Peyer's patch (tissue), 4 donors: ENCODE results near the gene TTL. TPM values are rescaled to one million over a fixed set of nuclear protein-coding genes. Genes with fewer than 3 reads are reported as not detected.

Source experiments
- DNase-seq, 3 donors: peaks; one replicate each; pipeline ENCODE4 v3.0.0-alpha.2; 2017 to 2019
- H3K27ac ChIP-seq, 4 donors: fragments of 200-600 bp; sonication (generic); one replicate each; pipeline ENCODE4 v1.5.1; 2016 to 2019
- H3K27me3 ChIP-seq, 2 donors: fragments of 200-600 bp; sonication (generic); one replicate each; pipeline ENCODE4 v1.5.1; 2019
- H3K36me3 ChIP-seq, 3 donors: fragments of 200-600 bp; sonication (generic); one replicate each; pipeline ENCODE4 v1.5.1; 2016 to 2019
- H3K4me1 ChIP-seq, 4 donors: fragments of 200-600 bp; sonication (generic); one replicate each; pipeline ENCODE4 v1.5.1; 2016 to 2019
- H3K4me3 ChIP-seq, 4 donors: fragments of 200-600 bp; sonication (generic); 1 replicate in 3 of 4; 2 replicates in 1 of 4; pipeline ENCODE4 v1.5.1; 2016 to 2019; ENCODE audit warnings: mild to moderate bottlenecking in 1 of 4
- H3K9me3 ChIP-seq, 4 donors: fragments of 200-600 bp; sonication (generic); one replicate each; pipeline ENCODE4 v1.5.1; 2016 to 2019; ENCODE audit warnings: mild to moderate bottlenecking in 1 of 4
- POLR2A ChIP-seq, 2 donors: fragments of 450-650 bp; IDR thresholded peaks; one replicate each; pipeline ENCODE4 v1.5.1; 2017; ENCODE audit warnings: antibody characterized with exemption in 2 of 2, mild to moderate bottlenecking in 2 of 2, moderate library complexity in 2 of 2
- total RNA-seq, 4 donors: library from RNA; depleted of rRNA; stranded (reverse); fragments of >200 nt; gene quantifications; one replicate each; pipeline ENCODE4 v1.1.0, GENCODE V29; 2016
- TF ChIP-seq, protein P1 (sequence below), 6 experiments: fragments of 450-650 bp in 4 of 6; fragments of 200-600 bp in 2 of 6; sonication (generic) in 1 of 6; IDR thresholded peaks; one replicate each; pipeline ENCODE4 v1.5.1; 2017 to 2019; ENCODE audit warnings: antibody characterized with exemption in 6 of 6, mild to moderate bottlenecking in 3 of 6, moderate library complexity in 1 of 6

Gene TTL
- total RNA-seq, 4 donors from 2014 or later: 6.8 to 15.7 (median 13.2) TPM

DNA sequence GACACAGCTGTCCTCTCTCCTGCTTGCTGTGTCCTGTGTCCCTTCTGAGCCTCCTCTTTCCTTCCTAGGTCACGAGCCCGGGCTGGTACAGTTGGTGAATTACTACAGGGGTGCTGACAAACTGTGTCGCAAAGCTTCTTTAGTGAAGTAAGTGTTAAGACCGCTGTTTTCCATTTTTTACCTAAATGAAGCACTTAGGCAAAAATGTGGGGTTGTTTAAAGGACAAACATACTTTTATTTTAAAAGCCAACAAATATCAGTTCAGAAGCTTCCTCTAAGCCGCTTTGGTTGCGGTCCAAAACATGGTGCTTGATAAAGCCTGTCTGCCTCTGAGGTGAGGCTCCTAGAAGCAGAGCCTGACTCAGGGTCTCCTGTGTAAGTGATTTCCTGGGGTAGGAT lies 3.9 kb downstream of the TTL start:
- Histone ChIP-seq H3K4me3 (no peak overlapping the region), H3K36me3 (no peaks in the 10 kb centered on the region), H3K27me3 (no peaks in the 10 kb centered on the region), H3K4me1 (peaks cover 0 to 9% (median 6%) of the 10 kb centered on the region in 4 donors), H3K9me3 (no peaks in the 10 kb centered on the region), H3K27ac (no peak overlapping the region)
- TF ChIP-seq, protein P1, sequence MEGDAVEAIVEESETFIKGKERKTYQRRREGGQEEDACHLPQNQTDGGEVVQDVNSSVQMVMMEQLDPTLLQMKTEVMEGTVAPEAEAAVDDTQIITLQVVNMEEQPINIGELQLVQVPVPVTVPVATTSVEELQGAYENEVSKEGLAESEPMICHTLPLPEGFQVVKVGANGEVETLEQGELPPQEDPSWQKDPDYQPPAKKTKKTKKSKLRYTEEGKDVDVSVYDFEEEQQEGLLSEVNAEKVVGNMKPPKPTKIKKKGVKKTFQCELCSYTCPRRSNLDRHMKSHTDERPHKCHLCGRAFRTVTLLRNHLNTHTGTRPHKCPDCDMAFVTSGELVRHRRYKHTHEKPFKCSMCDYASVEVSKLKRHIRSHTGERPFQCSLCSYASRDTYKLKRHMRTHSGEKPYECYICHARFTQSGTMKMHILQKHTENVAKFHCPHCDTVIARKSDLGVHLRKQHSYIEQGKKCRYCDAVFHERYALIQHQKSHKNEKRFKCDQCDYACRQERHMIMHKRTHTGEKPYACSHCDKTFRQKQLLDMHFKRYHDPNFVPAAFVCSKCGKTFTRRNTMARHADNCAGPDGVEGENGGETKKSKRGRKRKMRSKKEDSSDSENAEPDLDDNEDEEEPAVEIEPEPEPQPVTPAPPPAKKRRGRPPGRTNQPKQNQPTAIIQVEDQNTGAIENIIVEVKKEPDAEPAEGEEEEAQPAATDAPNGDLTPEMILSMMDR (IDR thresholded peaks at IDR 0.05): no peak
- no peak for DNase-seq

DNA sequence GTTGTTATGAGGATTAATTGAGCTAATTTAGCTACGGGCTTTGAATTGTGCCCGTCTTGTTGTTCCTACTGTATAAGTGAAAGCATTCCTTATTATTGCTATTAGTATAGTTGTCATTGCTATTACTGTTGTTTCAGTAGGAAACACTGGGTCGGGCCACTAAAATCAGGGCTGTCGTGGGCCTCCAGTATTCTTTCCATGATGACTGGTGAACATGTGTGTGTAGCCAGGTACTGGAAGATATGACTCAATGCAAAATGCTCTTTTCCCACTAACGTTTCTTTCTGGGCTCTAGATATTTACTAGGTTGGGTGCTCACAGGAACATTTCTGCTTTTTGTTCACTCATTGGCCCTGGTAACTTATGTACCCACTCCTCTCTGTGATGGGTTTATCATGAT lies 4.9 kb downstream of the TTL start:
- Histone ChIP-seq H3K9me3 (no peaks in the 10 kb centered on the region), H3K27ac (no peak overlapping the region), H3K4me3 (no peak overlapping the region), H3K36me3 (no peaks in the 10 kb centered on the region), H3K4me1 (peaks cover 0 to 8% (median 6%) of the 10 kb centered on the region in 4 donors), H3K27me3 (no peaks in the 10 kb centered on the region)
- DNase-seq: no peak
- TF ChIP-seq, protein P1 (IDR thresholded peaks at IDR 0.05): no peak
- no peak for TF ChIP-seq POLR2A (IDR thresholded peaks at IDR 0.05)

DNA sequence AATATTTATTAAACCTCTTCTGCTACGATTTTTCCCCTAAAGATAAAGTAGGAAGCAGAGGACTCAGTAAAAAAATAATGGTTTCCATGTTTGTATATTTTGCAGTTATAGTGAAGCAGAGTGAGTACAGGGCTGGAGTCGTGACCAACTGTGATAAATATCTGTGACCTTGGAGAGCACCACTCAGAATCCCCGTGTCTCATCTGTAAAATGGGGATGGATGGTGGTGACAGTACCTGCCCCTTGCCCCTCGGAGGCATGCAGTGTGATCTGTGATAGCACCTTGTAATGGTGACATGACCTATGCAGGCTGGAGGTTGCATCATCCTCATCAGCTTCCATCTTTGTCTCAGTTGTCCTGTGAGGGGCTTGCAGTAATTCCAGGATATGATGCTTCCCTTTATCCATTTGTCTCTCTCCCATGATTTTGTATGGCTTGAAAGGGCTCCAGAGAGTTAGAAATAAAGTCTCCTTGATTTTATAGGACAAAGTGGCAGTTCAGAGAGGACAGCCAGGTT lies 5.5 kb downstream of the TTL start:
- Histone ChIP-seq H3K9me3 (no peaks in the 10 kb centered on the region), H3K4me1 (peaks cover 0 to 8% (median 6%) of the 10 kb centered on the region in 4 donors), H3K27ac (no peak overlapping the region), H3K27me3 (no peaks in the 10 kb centered on the region), H3K4me3 (no peak overlapping the region), H3K36me3 (no peaks in the 10 kb centered on the region)
- DNase-seq: no peak
- TF ChIP-seq, protein P1 (IDR thresholded peaks at IDR 0.05): no peak
- TF ChIP-seq POLR2A (IDR thresholded peaks at IDR 0.05): no peak

DNA sequence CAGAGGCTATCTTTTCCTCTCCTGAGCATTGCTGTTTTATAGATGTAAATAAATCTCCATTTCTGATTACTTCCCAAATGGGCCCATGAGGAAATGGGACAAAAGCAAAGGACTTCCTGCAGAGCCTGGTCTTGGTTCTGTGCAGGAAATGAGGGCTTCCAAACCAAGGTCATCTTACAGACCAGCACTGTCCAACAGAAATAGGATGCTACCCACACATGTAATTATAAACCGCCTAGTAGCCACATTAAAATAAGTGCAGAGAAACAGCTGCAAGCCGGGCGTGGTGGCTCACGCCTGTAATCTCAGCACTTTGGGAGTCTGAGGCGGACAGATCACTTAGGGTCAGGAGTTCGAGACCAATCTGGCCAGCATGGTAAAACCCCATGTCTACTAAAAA lies 6.2 kb downstream of the TTL start:
- DNase-seq: no peak
- H3K4me3 ChIP-seq: no peak overlapping the region
- no peak overlapping the region for H3K27ac ChIP-seq
- H3K27me3 ChIP-seq: no peaks in the 10 kb centered on the region
- no peak for TF ChIP-seq POLR2A (IDR thresholded peaks at IDR 0.05)
- TF ChIP-seq, protein P1 (IDR thresholded peaks at IDR 0.05): no peak
- H3K9me3 ChIP-seq: no peaks in the 10 kb centered on the region
- no peaks in the 10 kb centered on the region for H3K36me3 ChIP-seq
- peaks cover 0 to 6% (median 4%) of the 10 kb centered on the region in 4 donors for H3K4me1 ChIP-seq

DNA sequence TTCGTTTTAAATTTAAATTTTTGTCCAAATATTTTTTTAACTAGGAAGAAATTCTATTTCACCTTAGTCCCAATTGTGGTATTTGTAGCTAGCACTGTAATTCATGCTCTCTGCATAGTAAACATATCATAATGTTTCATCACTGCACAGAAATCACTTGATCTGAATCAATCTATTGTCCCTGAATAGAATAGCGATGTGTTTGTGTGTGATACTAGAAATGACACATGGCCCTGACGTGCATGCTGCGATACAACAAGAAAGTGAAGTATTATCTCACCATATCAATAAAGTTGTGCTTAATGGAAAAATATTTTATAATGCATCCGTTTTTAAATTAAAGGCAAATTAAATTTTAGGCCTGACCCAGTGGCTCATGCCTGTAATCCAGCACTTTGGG lies 10.0 kb downstream of the TTL start:
- peaks cover 0 to 3% (median 0%) of the 10 kb centered on the region in 3 donors for H3K36me3 ChIP-seq
- no peak for DNase-seq
- no peaks in the 10 kb centered on the region for H3K9me3 ChIP-seq
- TF ChIP-seq POLR2A (IDR thresholded peaks at IDR 0.05): no peak
- TF ChIP-seq, protein P1 (IDR thresholded peaks at IDR 0.05): no peak
- H3K4me1 ChIP-seq: peaks cover 0 to 13% (median 0%) of the 10 kb centered on the region in 4 donors
- H3K4me3 ChIP-seq: no peak overlapping the region
- H3K27ac ChIP-seq: no peak overlapping the region
- no peaks in the 10 kb centered on the region for H3K27me3 ChIP-seq

DNA sequence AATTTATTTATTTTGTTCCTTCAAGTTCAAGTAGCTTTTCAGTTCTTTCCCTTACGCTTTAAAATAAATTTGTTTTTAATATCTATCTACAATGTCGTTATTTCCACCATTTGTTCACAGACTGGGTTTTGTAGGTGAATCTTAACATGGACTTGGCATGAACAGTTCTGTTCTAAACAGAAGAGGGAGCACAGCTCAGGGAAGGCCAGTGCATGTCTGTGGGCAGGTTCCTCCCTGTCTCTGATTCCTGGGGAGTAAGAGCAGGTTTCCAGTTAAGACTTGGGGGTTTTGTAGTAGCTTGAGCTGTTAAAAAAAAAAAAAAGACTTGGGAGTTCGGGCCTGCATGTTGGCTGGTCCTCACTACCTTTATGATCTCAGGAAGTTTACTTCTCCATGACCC lies 11.1 kb downstream of the TTL start:
- Histone ChIP-seq H3K4me3 (no peak overlapping the region), H3K4me1 (peaks cover 0 to 13% (median 0%) of the 10 kb centered on the region in 4 donors), H3K9me3 (no peaks in the 10 kb centered on the region), H3K36me3 (peaks cover 0 to 3% (median 0%) of the 10 kb centered on the region in 3 donors), H3K27me3 (no peaks in the 10 kb centered on the region), H3K27ac (no peak overlapping the region)
- DNase-seq: no peak
- TF ChIP-seq POLR2A (IDR thresholded peaks at IDR 0.05): no peak
- TF ChIP-seq, protein P1 (IDR thresholded peaks at IDR 0.05): no peak
